ENCODE data around the gene SORBS1.
"Not testable (repeated sequence)": the region's sequence is repeated elsewhere in the genome, so short reads cannot be mapped to it uniquely, and the experiment has no call there.

The SORBS1 gene

GRCh38 chr10:95355301-95355700 lies 205.9 kb downstream of the SORBS1 start:
- DNase-seq: no peak
- Mint-ChIP-seq H3K4me3 (no peak overlapping the region), H3K36me3 (no peaks in the 10 kb centered on the region), H3K27me3 (no peaks in the 10 kb centered on the region), H3K9me3 (no peaks in the 10 kb centered on the region), H3K27ac (no peak overlapping the region), H3K4me1 (peaks cover 13 to 19% of the 10 kb centered on the region in 2 donors)
- ATAC-seq (replicated peaks): no peak

- Mint-ChIP-seq H3K27ac (no peak overlapping the region), H3K27me3 (no peaks in the 10 kb centered on the region), H3K9me3 (no peaks in the 10 kb centered on the region), H3K36me3 (no peaks in the 10 kb centered on the region), H3K4me1 (peaks cover 11 to 14% of the 10 kb centered on the region in 2 donors), H3K4me3 (no peak overlapping the region)
- peak; percentile 34 to 47 for ATAC-seq (replicated peaks)
- no peak for DNase-seq
Observed at GRCh38 chr10:95354110-95354509, 207.1 kb downstream of the SORBS1 start.

GRCh38 chr10:95353123-95353522 lies 208.0 kb downstream of the SORBS1 start:
- no peak overlapping the region for H3K4me3 Mint-ChIP-seq
- no peaks in the 10 kb centered on the region for H3K9me3 Mint-ChIP-seq
- H3K27me3 Mint-ChIP-seq: no peaks in the 10 kb centered on the region
- no peaks in the 10 kb centered on the region for H3K36me3 Mint-ChIP-seq
- DNase-seq: no peak
- H3K27ac Mint-ChIP-seq: no peak overlapping the region
- ATAC-seq (replicated peaks): no peak
- H3K4me1 Mint-ChIP-seq: peaks cover 11 to 14% of the 10 kb centered on the region in 2 donors

- Mint-ChIP-seq H3K4me1 (peaks cover 11 to 14% of the 10 kb centered on the region in 2 donors), H3K27me3 (no peaks in the 10 kb centered on the region), H3K9me3 (no peaks in the 10 kb centered on the region), H3K4me3 (no peak overlapping the region), H3K36me3 (no peaks in the 10 kb centered on the region), H3K27ac (no peak overlapping the region)
- DNase-seq: no peak
- no peak for ATAC-seq (replicated peaks)
Observed at GRCh38 chr10:95352684-95353083, 208.5 kb downstream of the SORBS1 start.

- H3K27me3 Mint-ChIP-seq: no peaks in the 10 kb centered on the region
- ATAC-seq (replicated peaks) (no peak), DNase-seq (no peak)
- peaks cover 19 to 26% of the 10 kb centered on the region in 2 donors for H3K4me1 Mint-ChIP-seq
- H3K36me3 Mint-ChIP-seq: no peaks in the 10 kb centered on the region
- no peaks in the 10 kb centered on the region for H3K9me3 Mint-ChIP-seq
- no peak overlapping the region for H3K27ac Mint-ChIP-seq
- H3K4me3 Mint-ChIP-seq: no peak overlapping the region
Observed at GRCh38 chr10:95350830-95351228, 210.3 kb downstream of the SORBS1 start.

- H3K9me3 Mint-ChIP-seq: no peaks in the 10 kb centered on the region
- no peak for ATAC-seq (replicated peaks)
- H3K36me3 Mint-ChIP-seq: no peaks in the 10 kb centered on the region
- no peak overlapping the region for H3K4me3 Mint-ChIP-seq
- no peak for DNase-seq
- peaks cover 19 to 30% of the 10 kb centered on the region in 2 donors for H3K4me1 Mint-ChIP-seq
- H3K27ac Mint-ChIP-seq: no peak overlapping the region
- H3K27me3 Mint-ChIP-seq: no peaks in the 10 kb centered on the region
Observed at GRCh38 chr10:95350219-95350829, 210.8 kb downstream of the SORBS1 start.

GRCh38 chr10:95347402-95347766 lies 213.8 kb downstream of the SORBS1 start:
- ATAC-seq (replicated peaks); H3K27me3 Mint-ChIP-seq; H3K4me3 Mint-ChIP-seq; DNase-seq; H3K27ac Mint-ChIP-seq; H3K9me3 Mint-ChIP-seq; H3K36me3 Mint-ChIP-seq: not testable (repeated sequence)
- H3K4me1 Mint-ChIP-seq: peaks cover 9 to 16% of the 10 kb centered on the region in 2 donors

GRCh38 chr10:95346715-95347401 lies 214.3 kb downstream of the SORBS1 start:
- ATAC-seq (replicated peaks): no peak
- no peak for DNase-seq
- H3K27me3 Mint-ChIP-seq: no peaks in the 10 kb centered on the region
- H3K4me3 Mint-ChIP-seq: no peak overlapping the region
- peaks cover 9 to 16% of the 10 kb centered on the region in 2 donors for H3K4me1 Mint-ChIP-seq
- no peaks in the 10 kb centered on the region for H3K36me3 Mint-ChIP-seq
- H3K9me3 Mint-ChIP-seq: no peaks in the 10 kb centered on the region
- H3K27ac Mint-ChIP-seq: no peak overlapping the region

- H3K36me3 Mint-ChIP-seq: no peaks in the 10 kb centered on the region
- H3K4me3 Mint-ChIP-seq: no peak overlapping the region
- no peak overlapping the region for H3K27ac Mint-ChIP-seq
- no peak for DNase-seq
- ATAC-seq (replicated peaks): no peak
- no peaks in the 10 kb centered on the region for H3K27me3 Mint-ChIP-seq
- H3K9me3 Mint-ChIP-seq: no peaks in the 10 kb centered on the region
- peaks cover 9 to 16% of the 10 kb centered on the region in 2 donors for H3K4me1 Mint-ChIP-seq
Observed at GRCh38 chr10:95343573-95343972, 217.6 kb downstream of the SORBS1 start.

GRCh38 chr10:95341716-95342130 lies 219.4 kb downstream of the SORBS1 start:
- H3K27ac Mint-ChIP-seq: no peak overlapping the region
- ATAC-seq (replicated peaks) (no peak), DNase-seq (no peak)
- no peak overlapping the region for H3K4me3 Mint-ChIP-seq
- H3K27me3 Mint-ChIP-seq: no peaks in the 10 kb centered on the region
- no peaks in the 10 kb centered on the region for H3K9me3 Mint-ChIP-seq
- no peaks in the 10 kb centered on the region for H3K36me3 Mint-ChIP-seq
- peaks cover 4 to 14% of the 10 kb centered on the region in 2 donors for H3K4me1 Mint-ChIP-seq

- Mint-ChIP-seq H3K27ac (no peak overlapping the region), H3K4me3 (no peak overlapping the region), H3K36me3 (peaks cover 0 to 1% of the 10 kb centered on the region in 2 donors), H3K9me3 (no peaks in the 10 kb centered on the region), H3K4me1 (no peaks in the 10 kb centered on the region), H3K27me3 (no peaks in the 10 kb centered on the region)
- no peak for DNase-seq
- ATAC-seq (replicated peaks): no peak
Observed at GRCh38 chr10:95339863-95340262, 221.3 kb downstream of the SORBS1 start.

- H3K27ac Mint-ChIP-seq: no peak overlapping the region
- H3K27me3 Mint-ChIP-seq: no peaks in the 10 kb centered on the region
- no peak for ATAC-seq (replicated peaks)
- no peaks in the 10 kb centered on the region for H3K9me3 Mint-ChIP-seq
- H3K36me3 Mint-ChIP-seq: peaks cover 0 to 1% of the 10 kb centered on the region in 2 donors
- no peaks in the 10 kb centered on the region for H3K4me1 Mint-ChIP-seq
- no peak overlapping the region for H3K4me3 Mint-ChIP-seq
- no peak for DNase-seq
Observed at GRCh38 chr10:95337423-95338160, 223.6 kb downstream of the SORBS1 start.

- no peaks in the 10 kb centered on the region for H3K4me1 Mint-ChIP-seq
- H3K4me3 Mint-ChIP-seq: no peak overlapping the region
Observed at GRCh38 chr10:95336702-95337101, 224.5 kb downstream of the SORBS1 start.

GRCh38 chr10:95335933-95336699 lies 225.1 kb downstream of the SORBS1 start:
- Mint-ChIP-seq H3K27ac (no peak overlapping the region), H3K4me1 (no peaks in the 10 kb centered on the region), H3K9me3 (no peaks in the 10 kb centered on the region), H3K4me3 (no peak overlapping the region), H3K27me3 (no peaks in the 10 kb centered on the region), H3K36me3 (peaks cover 0 to 1% of the 10 kb centered on the region in 2 donors)
- DNase-seq (no peak), ATAC-seq (replicated peaks) (no peak)

More at GRCh38 chr10:95336702-95337101, 224.5 kb downstream of the SORBS1 start:
- Mint-ChIP-seq H3K36me3 (peaks cover 0 to 1% of the 10 kb centered on the region in 2 donors), H3K27me3 (no peaks in the 10 kb centered on the region), H3K27ac (no peak overlapping the region), H3K9me3 (no peaks in the 10 kb centered on the region)
- ATAC-seq (replicated peaks) (no peak), DNase-seq (no peak)

All from stimulated activated naive B cell treated with anti-CD40 and anti-IgM and Interleukin-4, amounts not matched to agents 10 μg/mL and 1 μg/mL and 100 μg/mL, for 72 hours (primary cell).